IMR-90 (cell line): Measurements from ENCODE around the gene YIPF3. TPM values are rescaled to one million over a fixed set of nuclear protein-coding genes. Genes with fewer than 3 reads are reported as not detected.

ENCODE experiments used
- ATAC-seq: fragments of 200-7000 bp; cut with Tn5 transposase; 2 replicates; pipeline ENCODE4 v1.9.1; 2020; ENCODE audit warnings: low read depth, mild to moderate bottlenecking, moderate library complexity
- BruUV-seq: library from RNA; stranded (reverse); fragments of 400-500 nt; replicated peaks from 2 replicates; lab custom pipeline; 2021; lab: Mats Ljungman, UMichigan
- CTCF ChIA-PET: fragments of 300-600 bp; formaldehyde crosslinking; extraction: SDS; loops from one replicate; lab custom pipeline; 2021; ENCODE audit warnings: antibody characterized with exemption; lab: Yijun Ruan, JAX
- POLR2A ChIA-PET: fragments of 300-600 bp; sonication (Branson Sonifier 250); formaldehyde crosslinking; loops from one replicate; lab custom pipeline; 2022; ENCODE audit warnings: antibody characterized with exemption; ENCODE audit not compliant: unreplicated experiment; lab: Charles Lee
- DNase-seq: peaks from one replicate; pipeline ENCODE4 v3.0.0; 2013
- H2AFZ ChIP-seq: replicated peaks from 2 replicates; pipeline ENCODE3; 2013; ENCODE audit warnings: low read length, mild to moderate bottlenecking; ENCODE audit not compliant: poor library complexity
- H2AK5ac ChIP-seq: 2 replicates; pipeline ENCODE4 v1.6.1; 2013; ENCODE audit warnings: low read depth, low read length, inconsistent platforms
- H2AK9ac ChIP-seq: replicated peaks from 2 replicates; pipeline ENCODE3; 2013; ENCODE audit warnings: mild to moderate bottlenecking, low read depth, low read length, moderate library complexity; ENCODE audit not compliant: poor library complexity
- H2BK120ac ChIP-seq: 2 replicates; pipeline ENCODE4 v1.6.1; 2013; ENCODE audit warnings: low read depth, low read length, inconsistent platforms
- H2BK15ac ChIP-seq: 3 replicates; pipeline ENCODE4 v1.6.1; 2013; ENCODE audit warnings: low read depth, low read length, inconsistent platforms
- H2BK20ac ChIP-seq: 2 replicates; pipeline ENCODE4 v1.6.1; 2013; ENCODE audit warnings: low read depth, mild to moderate bottlenecking, inconsistent platforms, low read length, moderate library complexity
- H2BK5ac ChIP-seq: 2 replicates; pipeline ENCODE4 v1.6.1; 2013; ENCODE audit warnings: mild to moderate bottlenecking, low read depth, low read length, inconsistent platforms; ENCODE audit not compliant: poor library complexity, severe bottlenecking
- H3K14ac ChIP-seq: replicated peaks from 2 replicates; pipeline ENCODE4 v1.6.1; 2013; ENCODE audit warnings: low read depth, low read length, inconsistent platforms
- H3K18ac ChIP-seq: 2 replicates; pipeline ENCODE4 v1.6.1; 2013; ENCODE audit warnings: low read depth, low read length, control low read depth
- H3K23ac ChIP-seq: 2 replicates; pipeline ENCODE4 v1.6.1; 2013; ENCODE audit warnings: low read depth, low read length, inconsistent platforms
- H3K27ac ChIP-seq: 2 replicates; pipeline ENCODE4 v1.5.1; 2013; ENCODE audit warnings: mild to moderate bottlenecking, control low read depth, low read length; ENCODE audit not compliant: insufficient read depth
- H3K27me3 ChIP-seq: 2 replicates; pipeline ENCODE4 v1.6.1; 2013; ENCODE audit warnings: low read length; ENCODE audit not compliant: control insufficient read depth, insufficient read depth
- H3K36me3 ChIP-seq: 2 replicates; pipeline ENCODE4 v1.6.1; 2013; ENCODE audit warnings: low read length, mixed read lengths; ENCODE audit not compliant: control insufficient read depth, insufficient read depth
- H3K4ac ChIP-seq: 2 replicates; pipeline ENCODE4 v1.6.1; 2013; ENCODE audit warnings: low read depth, low read length, inconsistent platforms
- H3K4me1 ChIP-seq: 2 replicates; pipeline ENCODE4 v1.6.1; 2013; ENCODE audit warnings: low read length, mixed read lengths; ENCODE audit not compliant: control insufficient read depth, insufficient read depth
- H3K4me2 ChIP-seq: 2 replicates; pipeline ENCODE4 v1.6.1; 2013; ENCODE audit warnings: low read depth, mild to moderate bottlenecking, control low read depth, low read length, moderate library complexity
- H3K4me3 ChIP-seq: 2 replicates; pipeline ENCODE4 v1.5.1; 2013; ENCODE audit warnings: low read depth, mild to moderate bottlenecking, control low read depth, low read length, moderate library complexity; ENCODE audit not compliant: insufficient read depth
- H3K56ac ChIP-seq: 2 replicates; pipeline ENCODE4 v1.6.1; 2013; ENCODE audit warnings: low read length, inconsistent platforms; ENCODE audit not compliant: insufficient read depth; ENCODE audit errors: extremely low read depth
- H3K79me1 ChIP-seq, 2 experiments: 2 replicates each; pipeline ENCODE4 v1.6.1; 2013; ENCODE audit warnings: low read length in 2 of 2, inconsistent platforms in 1 of 2, low read depth in 1 of 2
- H3K9ac ChIP-seq: 2 replicates; pipeline ENCODE4 v1.6.1; 2013; ENCODE audit warnings: low read depth, low read length, control low read depth
- H3K9me1 ChIP-seq: 2 replicates; pipeline ENCODE4 v1.6.1; 2013; ENCODE audit warnings: low read length, inconsistent platforms; ENCODE audit not compliant: insufficient read depth
- H3K9me3 ChIP-seq: 2 replicates; pipeline ENCODE4 v1.6.1; 2013; ENCODE audit warnings: low read length; ENCODE audit not compliant: control insufficient read depth, insufficient read depth
- H4K20me1 ChIP-seq: 2 replicates; pipeline ENCODE4 v1.6.1; 2013; ENCODE audit warnings: low read length, inconsistent platforms; ENCODE audit not compliant: insufficient read depth
- H4K5ac ChIP-seq: 2 replicates; pipeline ENCODE4 v1.6.1; 2013; ENCODE audit warnings: mild to moderate bottlenecking, low read depth, low read length, control low read depth
- H4K8ac ChIP-seq, 2 experiments: 2 replicates each; pipeline ENCODE4 v1.6.1; 2013; ENCODE audit warnings: low read depth in 2 of 2, low read length in 2 of 2, control low read depth in 1 of 2, inconsistent platforms in 1 of 2
- H4K91ac ChIP-seq: 2 replicates; pipeline ENCODE4 v1.6.1; 2013; ENCODE audit warnings: low read depth, low read length, inconsistent platforms; ENCODE audit not compliant: insufficient read depth
- RCOR1 ChIP-seq: IDR thresholded peaks from 2 replicates; pipeline ENCODE4 v1.6.1; 2012; ENCODE audit warnings: mild to moderate bottlenecking, low read length, improper control_type of control experiment; ENCODE audit not compliant: insufficient replicate concordance
- RFX5 ChIP-seq: IDR thresholded peaks from 2 replicates; pipeline ENCODE4 v1.8.0; 2012; ENCODE audit warnings: low read depth, mild to moderate bottlenecking, low read length, moderate library complexity
- WGBS, 2 experiments: methylation state at CpG; one replicate each; pipeline versions ENCODE4 v1.1.5 to v1.1.7; 2013; ENCODE audit warnings: missing lambda C conversion rate in 2 of 2; ENCODE audit not compliant: insufficient read length in 1 of 2; ENCODE audit errors: extremely low coverage in 2 of 2; 5-methylcytosine and 5-hydroxymethylcytosine counted together
- dilution Hi-C: fragments of 300-500 bp; cut with HindIII; formaldehyde crosslinking; loops from one replicate; pipeline ENCODE4 v1.14.3; 2018; ENCODE audit warnings: low sequenced_read_pairs; ENCODE audit not compliant: unreplicated experiment
- in situ Hi-C: fragments of 300-500 bp; cut with MboI; formaldehyde crosslinking; loops from 3 replicates; pipeline ENCODE4 v1.14.3; 2019; ENCODE audit warnings: low sequenced_read_pairs, inconsistent platforms, mixed read lengths
- intact Hi-C: fragments of 100-400 bp; cut with micrococcal nuclease; formaldehyde crosslinking; loops from 2 replicates; pipeline ENCODE4 v1.10.0; 2022
- polyA plus RNA-seq, 3 experiments: library from polyadenylated mRNA; depleted of rRNA; stranded (reverse); fragments of >200 nt; gene quantifications; 2 replicates each; pipeline ENCODE4 v1.2.3, GENCODE V29; 2012; ENCODE audit warnings: low replicate concordance in 1 of 3
- total RNA-seq: library from RNA; depleted of rRNA; stranded (reverse); fragments of >200 nt; gene quantifications from 2 replicates; pipeline ENCODE4 v1.2.3, GENCODE V29; 2012

YIPF3 gene
- total and polyA plus RNA-seq, 2 of the 4 experiments (the other 2 are of a cell fraction), result 114 to 193 TPM

- no peak overlapping the region for H2AK5ac ChIP-seq
- H4K20me1 ChIP-seq, result no peaks in the 10 kb centered on the region
- ChIA-PET POLR2A (no interaction called here), CTCF (interaction anchor here (0.6 to 0.7 kb wide), 2 partner anchors 8 to 28 kb away, joined by 3 to 5 read pairs; partner anchors contain the start of gene XPO5)
- BruUV-seq, result no TSS peak
- H3K4me1 ChIP-seq, result no peaks in the 10 kb centered on the region
- H3K18ac ChIP-seq, result no peak overlapping the region
- no peak overlapping the region for H2AFZ ChIP-seq
- H3K4ac ChIP-seq, result no peak overlapping the region
- H3K56ac ChIP-seq, result no peak overlapping the region
- DNase-seq (no peak), ATAC-seq (no peak)
- no peak overlapping the region for H2BK20ac ChIP-seq
- H2AK9ac ChIP-seq, result no peak overlapping the region
- dilution Hi-C loops, result no loop called here
- H3K4me3 ChIP-seq, result no peak overlapping the region
- in situ Hi-C loops, result no loop called here
- H3K79me1 ChIP-seq, result no peaks in the 10 kb centered on the region; a peak in 1 of 4 replicates
- H2BK120ac ChIP-seq, result no peak overlapping the region
- no peak overlapping the region for H4K91ac ChIP-seq
- no peak overlapping the region for H2BK15ac ChIP-seq
- no peaks in the 10 kb centered on the region for H3K9me1 ChIP-seq
- peaks cover 51% of the 10 kb centered on the region for H3K36me3 ChIP-seq
- H2BK5ac ChIP-seq, result no peak overlapping the region
- H4K8ac ChIP-seq, result no peak overlapping the region
- no peak overlapping the region for H3K4me2 ChIP-seq
- H3K23ac ChIP-seq, result no peak overlapping the region
- H3K27me3 ChIP-seq, result no peaks in the 10 kb centered on the region
- H3K27ac ChIP-seq, result no peak overlapping the region
- no CpG with 5 or more reads among the region's 3 CpGs for WGBS, 2 experiments
- no peak overlapping the region for H3K9ac ChIP-seq
- intact Hi-C loops, result no loop called here
- TF ChIP-seq RCOR1 (no peak), RFX5 (no peak)
- H3K14ac ChIP-seq, result no peak overlapping the region
- no peak overlapping the region for H4K5ac ChIP-seq
- no peaks in the 10 kb centered on the region for H3K9me3 ChIP-seq
Observed at GRCh38 chr6:43547222-43547621, 30.5 kb upstream of the YIPF3 start.
